Motor neuron (in vitro differentiated cells): ENCODE results near the gene ABTB2. TPM values are rescaled to one million over a fixed set of nuclear protein-coding genes. Genes with fewer than 3 reads are reported as not detected.
"Not testable (repeated sequence)": the region's sequence is repeated elsewhere in the genome, so short reads cannot be mapped to it uniquely, and the experiment has no call there.

ENCODE experiments used
- ATAC-seq, 8 experiments: fragments of 200-7000 bp; cut with Tn5 transposase; replicated peaks in 6 of 8; 2 replicates each; pipeline ENCODE4 v1.8.0; 2021; ENCODE audit warnings: mild to moderate bottlenecking in 8 of 8, moderate library complexity in 8 of 8
- H3K27ac ChIP-seq, 2 donors: fragments of 250-450 bp; sonication (Bioruptor Pico); 2 replicates each; pipeline ENCODE4 v1.9.0; 2021; ENCODE audit warnings: antibody characterized with exemption in 2 of 2, mild to moderate bottlenecking in 2 of 2, moderate library complexity in 1 of 2
- H3K4me1 ChIP-seq, 2 donors: fragments of 250-450 bp; sonication (Bioruptor Pico); replicated peaks in 1 of 2; 2 replicates each; pipeline ENCODE4 v1.6.1; 2021; ENCODE audit warnings: antibody characterized with exemption in 2 of 2, mild to moderate bottlenecking in 2 of 2, moderate library complexity in 1 of 2
- H3K4me3 ChIP-seq, 5 donors: fragments of 250-450 bp; sonication (Bioruptor Pico); 2 replicates each; pipeline ENCODE4 v1.9.0; 2021; ENCODE audit warnings: antibody characterized with exemption in 5 of 5, mild to moderate bottlenecking in 5 of 5, moderate library complexity in 4 of 5
- WGBS, 10 experiments: fragments of 450-650 bp; shearing (Covaris generic); methylation state at CpG; one replicate each; pipeline ENCODE4 v1.0.0; 2022; 5-methylcytosine and 5-hydroxymethylcytosine counted together
- in situ Hi-C, 9 experiments: fragments of 400-800 bp; cut with MboI; loops; one replicate each; pipeline ENCODE4 v1.15.0; 2021; ENCODE audit warnings: low sequenced_read_pairs in 9 of 9, low pct_unique_long_range_greater_than_20kb in 2 of 9; ENCODE audit not compliant: unreplicated experiment in 9 of 9
- total RNA-seq, 8 experiments: library from RNA; unstranded; fragments of 300-600 nt; gene quantifications; 2 replicates each; pipeline versions ENCODE4 v1.2.3 to v1.2.4, GENCODE V29; 2022

ABTB2 gene
- 1 to 10 TPM; 3.0 to 5.0 (median 3.7) TPM for total RNA-seq

DNA sequence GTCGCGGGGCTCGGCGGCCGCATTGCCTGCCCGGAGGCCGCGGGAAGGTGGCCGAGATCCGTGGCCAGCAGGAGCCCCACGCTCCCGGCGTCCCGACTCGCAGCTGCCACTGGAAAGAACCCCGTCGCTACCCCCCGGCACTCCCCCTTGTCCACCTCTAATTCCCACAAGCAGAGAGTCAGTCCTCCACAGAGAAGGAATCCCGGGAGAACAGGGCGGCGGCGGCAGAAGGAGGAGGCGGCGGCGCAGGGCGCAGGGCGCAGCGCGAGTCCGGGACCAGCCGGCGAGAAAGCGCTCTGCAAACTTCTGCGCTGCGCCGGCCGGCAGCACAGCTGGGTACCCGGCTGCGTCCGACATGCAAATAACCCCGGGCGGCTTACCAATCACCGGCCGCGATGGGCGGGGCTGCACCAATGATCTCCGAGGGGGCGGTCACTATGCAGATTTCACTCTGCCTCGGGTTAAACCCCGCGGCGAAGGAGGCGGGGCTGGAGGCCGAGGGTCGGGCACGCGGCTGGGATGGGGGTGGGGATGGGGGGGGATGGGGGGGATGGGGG, at the start of gene ABTB2:
Gene ABTB2 (minus strand): TSS at position 310 of the 557 bp plus-strand sequence.
- ATAC-seq, result peak; percentile 73 to 85 (median 80)
- Histone ChIP-seq H3K27ac (peak within 1 kb of the TSS in 1 of 2 donors; percentile 51), H3K4me1 (peaks cover 23 to 28% of the 10 kb centered on the region in 2 donors), H3K4me3 (peak within 1 kb of the TSS; percentile 35 to 54 (median 51))
- in situ Hi-C loops, result loop anchor here (10.0 to 25.0 kb wide), 6 partner anchors 130 to 495 kb away; no protein-coding TSS in a partner anchor
- 0% methylated on average over 2 to 14 of the region's 57 CpGs; no CpG with 5 or more reads in 7 of the 10 experiments for WGBS, 10 experiments

DNA sequence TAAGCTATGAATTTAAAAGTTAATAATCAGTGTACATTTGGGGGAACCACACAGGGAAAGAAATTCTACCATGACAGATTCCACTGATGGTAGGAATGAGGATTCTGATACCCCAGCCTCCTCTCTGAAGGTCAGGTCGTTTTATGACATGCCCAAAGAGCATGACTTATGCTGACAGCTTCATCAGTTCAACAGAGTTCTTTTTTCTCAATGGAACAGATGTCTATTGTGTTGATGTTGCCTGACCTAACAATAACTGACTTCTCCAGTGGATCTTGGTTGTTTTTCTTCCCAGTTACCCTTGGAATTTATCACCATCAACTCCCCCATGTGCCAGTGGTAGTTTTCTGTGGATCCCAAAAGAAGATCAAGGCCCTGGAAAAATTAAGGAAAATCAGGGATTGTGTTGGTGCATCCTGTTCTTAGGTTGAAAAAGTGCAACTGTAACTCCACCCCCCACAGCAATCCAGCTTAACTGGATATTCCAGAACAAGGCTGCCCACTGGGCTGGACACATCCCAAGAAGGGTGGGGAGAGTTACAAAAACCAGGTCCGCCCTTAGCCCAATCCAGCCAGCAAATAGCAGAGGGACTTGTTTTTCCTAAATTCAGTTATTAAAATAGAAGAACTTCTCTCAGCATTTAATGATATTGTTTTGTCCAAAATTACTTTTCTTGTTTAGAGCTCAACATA, 49.5 kb upstream of the ABTB2 start:
- H3K27ac ChIP-seq, result no peak overlapping the region
- in situ Hi-C loops, result no loop called here
- H3K4me1 ChIP-seq, result no peaks in the 10 kb centered on the region
- peak in 1 of 8 experiments; percentile 30 for ATAC-seq
- no peak overlapping the region for H3K4me3 ChIP-seq
- WGBS, 10 experiments, result 0 to 60% (median 33%) methylated on average over 1 to 2 of the region's 2 CpGs; no CpG with 5 or more reads in 2 of the 10 experiments

GRCh38 chr11:34406413-34406812, 48.6 kb upstream of the ABTB2 start:
- in situ Hi-C loops, result no loop called here

DNA sequence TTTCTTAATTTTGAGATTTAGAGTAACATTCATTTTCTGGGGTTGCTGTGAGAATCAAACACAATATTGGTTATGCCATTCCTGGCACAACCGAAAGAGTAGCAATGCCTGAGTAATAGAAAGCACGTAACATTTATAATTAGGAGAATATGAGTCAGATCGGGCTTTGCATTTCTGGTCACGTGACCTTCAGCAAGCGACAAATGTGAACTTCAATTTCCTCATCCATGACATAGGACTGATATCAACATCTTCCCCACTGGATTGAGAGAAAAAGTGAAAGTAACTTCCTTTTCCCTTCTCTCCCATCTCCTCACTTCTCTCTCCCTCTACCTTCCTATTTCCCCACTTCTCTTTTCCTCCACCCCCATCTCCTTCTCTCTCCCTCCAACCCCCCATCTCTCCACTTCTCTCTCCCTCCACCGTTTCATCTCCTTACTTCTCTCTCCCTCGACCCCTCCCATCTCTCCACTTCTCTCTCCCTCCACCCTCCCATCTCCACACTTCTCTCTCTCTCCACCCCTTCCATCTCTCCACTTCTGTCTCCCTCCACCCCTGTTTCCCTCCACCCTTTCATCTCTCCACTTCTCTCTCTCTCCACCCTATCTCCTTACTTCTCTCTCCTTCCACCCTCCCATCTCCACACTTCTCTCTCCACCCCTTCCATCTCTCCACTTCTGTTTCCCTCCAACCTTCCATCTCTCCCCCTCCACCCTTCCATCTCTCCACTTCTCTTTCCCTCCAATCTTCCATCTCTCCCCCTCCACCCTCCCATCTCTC, 47.5 kb upstream of the ABTB2 start:
- WGBS, 10 experiments, result 0 to 100% (median 82%) methylated on average over 1 to 5 of the region's 7 CpGs; no CpG with 5 or more reads in 2 of the 10 experiments
- no peaks in the 10 kb centered on the region for H3K4me1 ChIP-seq
- in situ Hi-C loops, result no loop called here
- no peak overlapping the region for H3K4me3 ChIP-seq
- H3K27ac ChIP-seq, result no peak overlapping the region
- ATAC-seq, result peak in 4 of 8 experiments; percentile 52 to 97 (median 71)

More at GRCh38 chr11:34406413-34406812, 48.6 kb upstream of the ABTB2 start:
- ATAC-seq, result no peak
- WGBS, 10 experiments, result 24 to 100% (median 75%) methylated on average over 2 to 3 of the region's 3 CpGs
- Histone ChIP-seq H3K4me1 (no peaks in the 10 kb centered on the region), H3K27ac (no peak overlapping the region), H3K4me3 (no peak overlapping the region)

DNA sequence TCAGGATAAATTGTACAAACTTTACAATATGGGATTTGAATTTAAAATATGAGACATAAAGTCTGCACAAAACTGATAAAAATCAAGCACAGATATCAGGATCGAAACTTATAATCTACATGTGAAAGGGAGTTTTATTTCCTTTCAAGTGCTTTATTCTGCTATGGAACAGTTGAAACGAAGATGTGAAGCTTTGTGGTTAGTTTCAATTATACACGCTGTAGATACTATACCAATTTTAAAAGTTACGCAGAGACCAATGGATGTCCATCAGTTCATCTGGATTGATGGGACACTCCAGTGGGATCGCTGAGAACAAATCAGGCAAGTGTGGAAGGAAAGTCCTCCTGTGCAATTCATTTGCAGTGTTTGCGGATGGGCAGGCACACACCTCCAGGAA, 46.5 kb upstream of the ABTB2 start:
- no peak overlapping the region for H3K27ac ChIP-seq
- H3K4me3 ChIP-seq, result no peak overlapping the region
- no peak for ATAC-seq
- in situ Hi-C loops, result no loop called here
- WGBS, 10 experiments, result 60 to 100% (median 83%) methylated on average over 2 to 5 of the region's 6 CpGs
- no peaks in the 10 kb centered on the region for H3K4me1 ChIP-seq

DNA sequence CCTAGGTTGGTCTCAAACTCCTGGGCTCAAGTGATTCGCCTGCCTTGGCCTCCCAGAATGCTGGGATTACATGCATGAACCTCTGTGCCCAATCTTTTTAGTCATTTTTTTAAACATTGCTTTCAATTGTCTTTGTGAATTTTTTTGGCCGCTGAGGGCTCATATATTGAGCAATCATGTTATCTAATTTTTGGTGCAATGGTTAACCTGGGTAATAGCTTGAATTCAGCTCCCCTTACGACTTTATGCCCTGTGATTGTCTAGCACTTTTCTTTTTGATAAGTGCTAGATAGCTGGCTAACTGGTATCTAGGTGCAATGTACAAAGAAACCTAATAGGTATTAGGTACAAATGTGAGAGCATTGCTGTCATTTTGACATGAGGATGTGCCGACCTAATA, 45.6 kb upstream of the ABTB2 start:
- 28 to 86% (median 66%) methylated on average over 1 to 4 of the region's 4 CpGs for WGBS, 10 experiments
- ATAC-seq, result no peak
- Histone ChIP-seq H3K4me1 (no peaks in the 10 kb centered on the region), H3K4me3 (no peak overlapping the region), H3K27ac (no peak overlapping the region)
- in situ Hi-C loops, result no loop called here

GRCh38 chr11:34397811-34398210, 40.0 kb upstream of the ABTB2 start:
- WGBS, 10 experiments, result 30 to 90% (median 71%) methylated on average over 2 of the region's 2 CpGs; no CpG with 5 or more reads in 2 of the 10 experiments
- Histone ChIP-seq H3K4me1 (no peaks in the 10 kb centered on the region), H3K27ac (no peak overlapping the region), H3K4me3 (no peak overlapping the region)
- in situ Hi-C loops, result no loop called here
- no peak for ATAC-seq

DNA sequence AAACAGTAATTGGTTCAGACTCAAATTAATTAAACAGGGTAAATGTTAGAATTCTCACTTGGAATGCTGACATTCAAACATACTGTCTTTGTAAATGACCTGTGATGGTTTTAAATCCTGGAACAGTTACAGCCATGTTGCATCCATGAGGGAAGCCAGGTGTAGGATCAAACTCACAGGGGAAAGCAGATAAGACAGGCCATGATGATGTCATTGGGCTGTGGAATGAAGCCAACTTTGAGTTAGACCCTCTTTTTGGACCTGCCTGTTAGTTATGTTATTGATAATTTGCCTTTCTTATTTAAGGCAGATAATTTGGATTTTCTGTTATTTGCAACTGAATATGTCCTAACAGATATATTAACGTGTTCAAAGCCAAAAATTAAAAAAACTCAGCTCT, 39.3 kb upstream of the ABTB2 start:
- no peak overlapping the region for H3K27ac ChIP-seq
- no peak for ATAC-seq
- no peak overlapping the region for H3K4me3 ChIP-seq
- WGBS, 10 experiments, result 22 to 100% (median 65%) methylated on average over 1 of the region's 1 CpG; no CpG with 5 or more reads in 2 of the 10 experiments
- H3K4me1 ChIP-seq, result no peaks in the 10 kb centered on the region
- in situ Hi-C loops, result no loop called here

DNA sequence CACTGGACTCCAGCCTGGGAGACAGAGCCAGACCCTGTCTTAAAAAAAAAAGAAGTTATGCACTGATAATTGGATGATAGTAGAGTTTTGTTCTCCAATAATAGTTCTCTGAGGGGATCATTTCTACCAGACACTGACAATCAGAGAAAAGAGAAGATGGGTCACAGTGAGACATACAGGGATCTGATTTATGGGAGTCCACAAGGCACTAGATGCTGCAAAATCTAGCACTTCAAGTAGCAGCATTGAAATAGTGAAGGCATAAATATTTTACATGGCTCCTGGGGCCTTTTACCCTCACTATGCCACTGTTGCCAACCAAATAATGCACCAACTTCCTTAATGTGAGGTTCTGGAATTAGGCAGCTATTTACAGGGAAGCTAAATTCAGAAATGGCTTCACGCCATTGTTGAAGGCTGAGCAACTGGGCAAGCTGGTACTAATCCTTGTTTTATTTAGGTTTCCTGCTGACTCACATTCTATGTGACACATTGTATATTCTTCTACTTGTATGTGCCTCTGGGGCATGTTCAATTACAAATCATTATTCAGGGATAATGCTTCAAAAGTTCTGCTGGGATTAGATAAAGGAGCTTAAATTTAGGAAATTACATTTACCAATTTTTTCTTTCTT, 38.2 kb upstream of the ABTB2 start:
- ATAC-seq, result peak in 1 of 8 experiments; percentile 31
- in situ Hi-C loops, result no loop called here

GRCh38 chr11:34394771-34395300, 37.0 kb upstream of the ABTB2 start:
- WGBS, 10 experiments, result 0 to 60% (median 60%) methylated on average over 1 to 3 of the region's 6 CpGs; no CpG with 5 or more reads in 7 of the 10 experiments
- no peak overlapping the region for H3K27ac ChIP-seq
- peak in 2 of 8 experiments; percentile 59 to 81 for ATAC-seq
- in situ Hi-C loops, result no loop called here
- no peak overlapping the region for H3K4me3 ChIP-seq
- H3K4me1 ChIP-seq, result no peaks in the 10 kb centered on the region

More for the DNA sequence above, 38.2 kb upstream of the ABTB2 start:
- Histone ChIP-seq H3K4me1 (no peaks in the 10 kb centered on the region), H3K4me3 (no peak overlapping the region), H3K27ac (no peak overlapping the region)
- WGBS, 10 experiments, result 20 to 100% (median 80%) methylated on average over 1 of the region's 1 CpG; no CpG with 5 or more reads in 3 of the 10 experiments

- WGBS, 10 experiments, result 38 to 100% (median 90%) methylated on average over 1 of the region's 1 CpG
- Histone ChIP-seq H3K4me1 (no peaks in the 10 kb centered on the region), H3K4me3 (no peak overlapping the region), H3K27ac (no peak overlapping the region)
- ATAC-seq, result no peak
- in situ Hi-C loops, result no loop called here
These were observed 29.8 kb upstream of the ABTB2 start for GRCh38 chr11:34387653-34388052.

DNA sequence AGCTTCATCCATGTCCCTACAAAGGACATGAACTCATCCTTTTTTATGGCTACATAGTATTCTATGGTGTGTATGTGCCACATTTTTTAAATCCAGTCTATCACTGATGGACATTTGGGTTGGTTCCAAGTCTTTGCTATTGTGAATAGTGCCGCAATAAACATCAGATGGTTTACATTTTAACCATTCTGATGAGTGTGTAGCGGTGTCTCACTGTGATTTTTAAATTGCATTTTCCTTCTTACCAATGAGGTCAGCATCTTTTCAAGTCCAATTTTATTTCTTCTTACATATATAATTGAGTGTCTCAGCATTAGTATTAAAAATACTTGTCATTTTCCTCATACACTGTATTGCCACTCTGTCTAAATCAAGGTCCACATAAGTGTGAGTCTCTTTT, 28.5 kb upstream of the ABTB2 start:
- H3K27ac ChIP-seq, H3K4me1 ChIP-seq, H3K4me3 ChIP-seq, in situ Hi-C loops, ATAC-seq: not testable (repeated sequence)
- WGBS, 10 experiments, result 51 to 100% (median 91%) methylated on average over 2 of the region's 2 CpGs; no CpG with 5 or more reads in 3 of the 10 experiments
